ENCODE data around the gene BHLHE41.

Gene BHLHE41

GRCh38 chr12:26134540-26134939, 9.7 kb upstream of the BHLHE41 start:
- no peak for DNase-seq (ENCODE audit: low read depth in 2 of 2)

GRCh38 chr12:26133521-26133920, 8.7 kb upstream of the BHLHE41 start:
- no peak for DNase-seq (ENCODE audit: low read depth in 2 of 2)

GRCh38 chr12:26132866-26133265, 8.0 kb upstream of the BHLHE41 start:
- no peak for DNase-seq (ENCODE audit: low read depth in 2 of 2)

DNA sequence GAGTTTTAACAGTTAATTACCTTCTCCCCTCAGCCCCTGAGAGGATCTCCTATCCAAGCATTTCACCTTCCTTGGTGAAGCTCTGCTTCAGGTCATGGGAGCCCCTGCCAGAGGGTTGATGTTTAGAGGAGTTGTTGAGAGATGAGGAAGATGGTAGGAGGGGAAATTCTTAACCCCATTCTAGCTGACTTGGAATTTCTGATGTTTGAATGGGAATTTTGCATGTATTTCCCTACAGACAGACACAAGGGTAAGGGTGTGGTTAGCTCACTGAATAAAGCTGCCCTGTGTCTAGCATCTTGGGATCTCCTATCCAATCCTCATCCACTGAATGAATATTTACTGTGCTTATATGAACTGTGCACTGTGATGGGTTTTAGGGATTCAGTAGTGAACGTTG, 7.1 kb upstream of the BHLHE41 start:
- DNase-seq (ENCODE audit: low read depth in 2 of 2): no peak

DNA sequence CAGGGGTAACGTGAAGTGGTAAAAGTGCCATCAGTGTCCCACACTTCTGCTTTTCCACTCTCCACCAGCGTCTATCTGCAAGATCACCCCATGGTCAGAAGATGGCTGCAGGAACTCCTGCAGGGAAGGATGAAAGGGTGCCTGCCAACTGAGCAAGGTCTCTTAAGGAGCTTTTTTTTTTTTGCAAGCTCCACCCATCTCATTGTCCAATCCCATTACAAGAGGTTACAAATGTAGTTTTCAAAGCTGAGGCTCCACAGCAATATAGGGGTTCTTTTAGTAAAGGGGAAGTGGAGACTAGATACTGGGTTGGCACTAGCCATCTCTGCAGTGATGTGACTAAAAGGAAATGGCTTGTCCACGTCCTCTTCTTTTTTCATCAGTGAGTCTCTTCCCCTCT, 5.9 kb upstream of the BHLHE41 start:
- no peak for DNase-seq (ENCODE audit: low read depth in 2 of 2)

- DNase-seq (ENCODE audit: low read depth in 2 of 2): no peak
These were observed 3.3 kb upstream of the BHLHE41 start for GRCh38 chr12:26128168-26128567.

DNA sequence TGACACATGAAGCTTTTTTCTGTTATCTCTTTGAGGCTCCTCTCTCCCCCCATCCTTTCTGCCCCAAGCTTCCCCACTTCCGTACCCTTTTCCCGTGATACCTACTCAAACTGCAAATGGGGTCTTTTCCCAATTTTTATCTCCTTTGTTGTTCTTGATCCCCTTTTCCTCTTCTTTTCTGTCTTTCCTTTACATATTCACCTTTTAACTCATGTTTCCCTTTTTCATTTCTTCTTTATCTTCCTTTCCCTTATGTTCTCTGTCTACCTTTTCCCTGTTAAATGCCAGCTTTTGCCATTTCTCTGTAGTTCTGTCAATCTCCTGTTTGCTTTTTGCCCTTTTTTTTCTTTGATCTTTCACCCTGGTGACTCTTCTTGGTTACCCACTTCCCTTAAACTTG, 2.6 kb upstream of the BHLHE41 start:
- DNase-seq (ENCODE audit: low read depth in 2 of 2): no peak

DNA sequence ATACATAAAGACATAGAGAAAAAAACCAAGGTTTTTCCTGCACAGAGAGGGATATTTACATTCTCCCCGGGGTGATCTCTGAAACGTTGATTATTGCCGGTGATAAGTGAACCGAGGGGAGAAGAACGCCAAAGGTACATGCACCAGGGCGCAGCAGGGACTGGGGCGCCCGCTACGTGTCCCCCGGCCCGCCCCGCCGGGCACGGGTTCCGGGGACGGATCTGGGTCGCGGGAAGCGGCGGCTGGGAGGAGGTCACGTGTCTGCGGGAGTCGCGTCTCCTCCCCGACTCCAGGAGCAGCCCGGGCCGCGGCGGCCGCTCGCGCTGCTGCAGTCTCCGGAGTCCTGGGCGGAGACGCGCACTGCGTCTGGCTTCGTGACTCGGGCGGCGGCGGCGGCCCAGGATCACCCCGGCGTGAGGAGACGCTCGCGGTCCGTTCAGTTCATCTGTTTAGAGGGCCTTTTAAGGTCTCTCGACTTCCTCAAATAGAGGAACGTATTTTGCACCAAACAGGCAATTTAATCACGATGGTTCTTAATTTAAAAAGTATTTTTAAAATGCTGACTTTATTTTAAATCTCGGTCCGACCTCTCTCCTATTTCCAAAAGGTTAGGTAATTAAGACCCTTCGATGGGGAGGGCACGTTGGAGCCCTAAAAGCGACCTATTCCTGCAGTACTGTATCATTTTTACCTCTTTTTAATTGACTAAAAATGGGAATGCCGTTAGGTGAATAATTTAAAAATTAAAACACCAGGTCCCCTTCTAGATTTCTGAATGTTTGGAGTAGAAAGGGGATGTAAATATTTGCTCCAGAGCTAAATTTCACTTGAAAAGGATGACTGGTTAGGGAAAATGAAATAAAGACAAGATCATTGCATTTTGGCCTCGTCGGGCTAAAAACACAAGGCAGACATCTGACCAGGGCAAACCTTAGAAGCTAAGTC, 1.8 kb upstream of the BHLHE41 start:
- DNase-seq (ENCODE audit: low read depth in 2 of 2): no peak

DNA sequence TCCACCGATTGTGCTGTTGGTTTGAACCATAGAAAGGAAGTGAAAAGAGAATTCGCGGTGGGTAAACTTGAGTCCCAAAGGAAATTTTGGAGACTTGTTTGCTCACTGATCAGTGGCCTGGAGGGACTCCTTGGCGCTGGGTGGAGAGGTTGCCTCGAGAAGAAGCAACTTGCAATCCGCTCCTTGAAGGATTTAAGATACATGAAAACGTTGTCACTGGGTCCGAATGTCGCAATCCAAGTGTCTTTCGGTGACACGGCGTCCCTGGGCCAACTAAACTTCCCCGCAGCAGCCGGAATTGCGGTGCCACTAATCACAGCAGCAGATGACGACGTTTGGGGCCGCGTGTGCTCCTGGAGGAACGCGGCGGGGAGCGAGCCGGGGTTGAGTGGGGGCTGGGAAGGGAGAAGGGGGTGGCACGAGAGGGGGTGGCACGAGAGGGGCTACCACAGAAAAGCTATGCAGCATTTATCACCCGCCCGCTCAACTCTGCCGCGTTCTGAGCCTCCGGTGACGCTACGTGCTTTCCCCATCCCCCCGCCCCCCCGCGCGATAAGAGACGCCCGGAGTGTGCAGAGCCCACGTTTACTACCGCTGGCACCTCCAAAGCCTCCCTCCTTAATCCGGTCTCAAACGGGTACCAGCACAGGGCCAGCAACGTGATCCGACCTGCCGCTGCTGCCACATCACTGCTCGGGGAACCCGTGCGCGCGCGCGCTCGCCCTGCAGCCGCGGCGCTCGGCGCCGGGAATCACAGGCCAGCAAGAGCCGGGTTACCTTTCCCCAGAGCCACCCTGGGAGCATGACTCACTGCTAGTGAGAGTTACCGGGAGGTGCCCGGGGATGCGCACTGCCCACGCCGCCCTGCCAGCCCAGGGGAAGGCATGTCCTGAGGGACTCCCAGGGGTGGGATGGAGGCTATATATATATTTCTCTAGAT, 833 bp upstream of the BHLHE41 start:
- no peak for DNase-seq (ENCODE audit: low read depth in 2 of 2)

GRCh38 chr12:26123482-26123980, 1.3 kb downstream of the BHLHE41 start:
- DNase-seq (ENCODE audit: low read depth in 2 of 2): no peak

DNA sequence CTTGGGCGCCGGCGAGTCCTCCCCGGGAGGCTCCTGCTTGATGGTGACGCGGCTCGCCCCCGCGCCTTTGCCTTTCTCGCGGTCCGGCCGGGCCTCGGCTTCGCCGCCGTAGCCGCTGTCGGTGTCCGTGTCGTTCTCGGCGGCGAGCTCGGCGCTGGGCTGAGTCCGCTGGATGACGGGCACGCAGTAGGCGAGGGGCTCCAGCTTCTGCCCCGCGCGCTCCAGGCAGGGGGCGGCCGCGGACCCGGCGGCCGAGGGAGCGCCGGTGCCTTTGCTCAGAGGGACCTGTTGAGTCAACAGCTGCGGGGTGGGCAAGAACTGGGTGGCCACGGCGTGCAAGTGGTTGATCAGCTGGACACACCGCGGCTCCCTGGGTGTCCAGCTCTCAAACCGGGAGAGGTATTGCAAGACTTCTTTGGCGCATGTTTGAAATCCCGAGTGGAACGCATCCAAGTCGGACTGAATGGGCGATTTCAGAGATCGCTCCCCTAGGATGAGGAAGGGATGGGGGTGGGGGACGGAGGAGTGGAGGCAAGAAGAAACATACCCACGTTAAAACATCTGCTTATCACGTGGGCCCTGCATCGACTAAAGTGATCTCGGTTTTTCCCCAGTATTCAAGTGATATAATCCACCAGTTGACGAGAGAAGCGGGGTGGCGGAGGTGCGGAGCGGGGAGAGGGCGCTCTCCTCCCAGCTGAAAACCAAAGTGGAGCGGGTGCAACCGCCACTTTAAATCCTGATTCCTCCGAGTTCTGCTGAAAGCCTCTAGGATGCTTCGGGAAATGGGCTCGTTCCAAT, 2.0 kb downstream of the BHLHE41 start:
- DNase-seq (ENCODE audit: low read depth in 2 of 2): no peak

GRCh38 chr12:26122061-26122680, 2.7 kb downstream of the BHLHE41 start:
- no peak for DNase-seq (ENCODE audit: low read depth in 2 of 2)

DNA sequence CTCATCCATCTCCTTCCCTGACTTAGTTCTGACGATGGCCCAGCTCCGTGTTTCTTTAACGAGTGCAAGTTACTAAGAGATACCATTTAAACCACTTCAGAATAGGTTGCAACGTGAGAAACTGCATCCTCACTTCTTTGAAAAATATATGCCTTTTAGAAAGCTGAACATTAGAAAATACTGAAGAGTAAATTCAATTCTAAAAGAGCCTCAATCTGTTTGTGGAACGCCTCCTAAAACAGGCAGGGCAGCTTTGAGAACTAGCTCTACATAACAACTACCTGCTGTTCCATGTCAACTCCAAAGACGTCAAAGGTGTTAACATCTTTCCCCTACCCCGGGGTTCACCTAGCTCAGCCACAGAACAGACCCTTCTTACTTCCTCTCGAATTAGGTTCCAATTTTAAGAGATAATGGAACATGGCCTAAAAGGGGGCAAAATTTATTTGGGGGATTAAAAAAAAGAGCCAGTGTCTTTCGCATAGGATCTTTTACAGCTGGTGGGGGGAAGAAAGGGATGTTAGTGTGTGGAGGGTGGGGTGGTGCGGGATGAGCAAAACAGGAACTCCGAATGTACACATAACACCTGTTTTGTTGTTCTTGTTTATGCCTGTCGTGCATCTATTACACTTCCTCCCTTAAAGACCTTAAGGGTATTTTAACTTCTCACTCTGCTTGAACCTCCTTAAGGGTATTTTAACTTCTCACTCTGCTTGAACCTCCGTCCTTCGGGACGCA, 3.3 kb downstream of the BHLHE41 start:
- no peak for DNase-seq (ENCODE audit: low read depth in 2 of 2)

GRCh38 chr12:26120561-26121274, 4.1 kb downstream of the BHLHE41 start:
- DNase-seq (ENCODE audit: low read depth in 2 of 2): no peak

DNA sequence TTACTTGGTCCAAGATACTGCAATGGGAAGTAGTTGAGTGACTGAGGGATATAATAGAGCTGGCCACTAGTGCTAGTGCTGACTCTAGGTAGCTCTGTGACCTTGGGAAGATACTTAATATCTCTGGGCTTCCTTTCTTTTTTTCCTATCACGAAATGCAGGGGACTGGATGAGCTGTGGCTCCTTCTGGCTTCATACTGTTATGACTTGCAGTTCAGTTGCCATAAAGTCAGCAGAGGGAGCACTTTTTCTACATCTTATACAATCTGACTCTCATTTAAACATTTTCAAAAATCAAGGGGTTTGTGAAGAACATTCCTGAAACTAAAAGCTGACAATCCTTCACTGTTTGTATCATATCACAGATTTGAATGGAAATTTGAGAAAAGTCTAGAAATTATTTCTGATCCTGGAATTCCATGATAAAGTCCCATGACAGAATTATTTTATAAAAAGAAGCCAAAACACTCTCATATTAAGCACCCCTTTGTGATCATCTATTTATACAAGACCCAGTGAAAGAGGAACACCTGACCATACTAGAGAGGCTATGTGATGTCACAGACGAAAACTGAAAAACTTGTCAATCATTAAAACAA, 5.3 kb downstream of the BHLHE41 start:
- no peak for DNase-seq (ENCODE audit: low read depth in 2 of 2)

- no peak for DNase-seq (ENCODE audit: low read depth in 2 of 2)
These were observed 6.5 kb downstream of the BHLHE41 start for GRCh38 chr12:26118308-26118707.

DNA sequence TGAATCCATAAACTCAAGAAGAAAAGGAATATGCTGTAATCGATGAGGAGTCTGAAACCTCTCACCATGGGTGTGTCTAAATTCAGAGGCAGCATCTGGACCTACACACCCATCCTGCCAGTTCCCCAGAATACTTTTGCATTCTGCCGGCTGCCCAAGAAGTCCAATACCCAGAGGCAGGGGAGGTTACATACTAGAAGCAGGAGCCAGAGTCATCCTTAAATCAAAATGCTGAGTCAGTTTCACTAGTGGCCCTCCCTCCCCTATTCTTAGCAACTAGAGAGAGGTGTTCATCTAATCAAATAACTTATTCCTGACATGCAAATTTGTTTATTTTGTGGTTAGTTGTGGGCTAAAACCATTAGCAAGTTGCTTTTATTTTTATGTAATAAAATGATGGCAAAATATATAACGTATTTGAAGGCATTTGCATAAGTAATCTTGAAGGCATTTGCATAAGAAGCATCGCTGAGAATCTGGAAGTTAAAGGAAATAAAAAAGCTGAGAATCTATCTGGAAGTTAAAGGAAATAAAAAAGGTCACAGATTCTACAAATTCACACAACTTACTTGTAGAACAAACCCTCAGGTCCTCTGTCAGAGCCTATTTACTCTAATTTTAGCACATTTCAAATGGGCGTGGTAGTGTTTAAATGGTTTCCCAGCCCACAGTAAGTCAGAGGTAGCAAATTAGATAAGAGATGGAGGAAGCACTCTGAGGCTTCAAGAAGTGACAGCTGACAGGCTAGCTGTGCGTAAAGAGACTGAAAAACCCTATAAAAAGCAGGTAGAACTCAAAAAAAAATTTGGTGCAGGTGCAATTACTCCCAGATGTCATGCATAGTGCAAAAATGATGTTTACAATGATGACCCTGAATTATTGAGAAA, 7.8 kb downstream of the BHLHE41 start:
- DNase-seq (ENCODE audit: low read depth in 2 of 2): no peak

GRCh38 chr12:26114720-26115401, 10.0 kb downstream of the BHLHE41 start:
- no peak for DNase-seq (ENCODE audit: low read depth in 2 of 2)
